Tibial nerve (tissue), 4 donors: Measurements from ENCODE around the gene TMEM8B. TPM values are rescaled to one million over a fixed set of nuclear protein-coding genes. Genes with fewer than 3 reads are reported as not detected.
A peak's percentile ranks its signal among the peaks of the same experiment; 100 is the strongest.

Source experiments
- DNase-seq, 2 donors: peaks; one replicate each; pipeline ENCODE4 v3.0.0-alpha.2; 2019; ENCODE audit warnings: low spot score in 2 of 2
- H3K27ac ChIP-seq, 4 donors: fragments of 200-600 bp; sonication (generic) in 3 of 4; one replicate each; pipeline ENCODE4 v1.5.1; 2017 to 2019; ENCODE audit warnings: mild to moderate bottlenecking in 1 of 4
- H3K27me3 ChIP-seq, 2 donors: fragments of 200-600 bp; sonication (generic) in 1 of 2; one replicate each; pipeline versions ENCODE4 v1.5.1 to v1.6.0; 2017 to 2019
- H3K36me3 ChIP-seq, 3 donors: fragments of 200-600 bp; sonication (generic); one replicate each; pipeline ENCODE4 v1.5.1; 2018 to 2019
- H3K4me1 ChIP-seq, 4 donors: fragments of 200-600 bp; sonication (generic) in 3 of 4; one replicate each; pipeline ENCODE4 v1.5.1; 2017 to 2019
- H3K4me3 ChIP-seq, 4 donors: fragments of 200-600 bp; sonication (generic) in 3 of 4; one replicate each; pipeline ENCODE4 v1.5.1; 2017 to 2019; ENCODE audit warnings: mild to moderate bottlenecking in 1 of 4, moderate library complexity in 1 of 4
- H3K9me3 ChIP-seq, 4 donors: fragments of 200-600 bp; sonication (generic) in 3 of 4; one replicate each; pipeline ENCODE4 v1.5.1; 2017 to 2019
- EP300 ChIP-seq, 2 donors: sonication (generic); formaldehyde crosslinking; IDR thresholded peaks; one replicate each; pipeline ENCODE4 v1.6.1; 2017; ENCODE audit warnings: antibody characterized with exemption in 2 of 2, mild to moderate bottlenecking in 1 of 2
- POLR2A ChIP-seq, 2 donors: fragments of 450-650 bp; IDR thresholded peaks; one replicate each; pipeline ENCODE4 v1.6.1; 2017; ENCODE audit warnings: antibody characterized with exemption in 2 of 2, mild to moderate bottlenecking in 2 of 2, moderate library complexity in 2 of 2
- WGBS, 2 donors: methylation state at CpG; one replicate each; pipeline ENCODE4 v1.1.5; 2018; 5-methylcytosine and 5-hydroxymethylcytosine counted together
- total RNA-seq, 4 donors: library from RNA; depleted of rRNA; stranded (reverse); fragments of >200 nt; gene quantifications; one replicate each; pipeline ENCODE4 v1.1.0, GENCODE V29; 2016
- TF ChIP-seq, protein P1 (sequence below), 5 experiments: fragments of 200-600 bp in 3 of 5; fragments of 450-650 bp in 2 of 5; sonication (generic) in 3 of 5; IDR thresholded peaks; one replicate each; pipeline ENCODE4 v1.5.1; 2016 to 2019; ENCODE audit warnings: antibody characterized with exemption in 5 of 5, mild to moderate bottlenecking in 3 of 5, moderate library complexity in 2 of 5

The TMEM8B gene
- total RNA-seq, 4 donors from 2014 or later = 14.6 to 23.9 (median 20.1) TPM

DNA sequence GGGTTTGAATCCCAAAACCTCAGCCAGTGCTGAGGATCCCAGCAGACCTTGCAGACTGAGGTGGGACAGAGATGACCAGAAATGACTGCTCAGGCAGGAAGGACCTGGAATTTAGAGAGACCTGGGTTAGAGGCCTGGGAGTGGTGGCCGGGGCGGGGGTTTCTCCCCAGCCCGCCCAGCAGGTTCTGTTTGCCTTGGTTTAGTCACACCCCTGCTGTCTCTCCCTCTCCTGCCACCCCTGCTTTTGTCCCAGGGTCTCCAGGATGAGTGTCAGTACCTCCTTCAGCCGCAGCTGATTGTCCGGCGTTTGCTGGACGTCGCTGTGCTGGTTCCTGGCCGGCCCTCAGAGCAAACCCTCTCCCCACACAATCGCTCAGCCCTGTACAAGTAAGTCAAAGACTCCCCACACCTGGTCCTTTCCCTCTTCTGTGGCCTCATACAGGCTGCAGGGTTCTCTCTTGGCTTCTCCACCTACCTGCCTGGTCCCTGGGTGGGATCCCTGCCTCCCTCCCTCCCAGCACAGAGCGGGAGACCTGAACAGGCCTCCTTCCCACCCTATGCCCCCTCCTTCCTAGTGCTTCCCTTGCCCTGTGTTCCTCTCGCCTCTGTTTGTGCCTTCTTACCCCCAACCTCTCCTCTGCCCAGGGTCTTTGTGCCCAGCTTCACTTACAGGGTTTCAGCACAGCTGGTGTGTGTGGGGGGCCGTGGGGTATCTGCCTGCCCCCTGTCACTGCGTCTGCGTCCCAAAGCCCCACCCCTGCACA lies 12.0 kb downstream of the TMEM8B start:
- peaks cover 0 to 35% (median 15%) of the 10 kb centered on the region in 4 donors for H3K4me1 ChIP-seq
- H3K27ac ChIP-seq = no peak overlapping the region
- 89 to 90% methylated on average over 15 of the region's 15 CpGs for WGBS, 2 donors
- H3K36me3 ChIP-seq = peaks cover 0 to 17% (median 0%) of the 10 kb centered on the region in 3 donors
- H3K9me3 ChIP-seq = no peaks in the 10 kb centered on the region
- DNase-seq = no peak
- H3K27me3 ChIP-seq = no peaks in the 10 kb centered on the region
- no peak overlapping the region for H3K4me3 ChIP-seq
- TF ChIP-seq, protein P1, sequence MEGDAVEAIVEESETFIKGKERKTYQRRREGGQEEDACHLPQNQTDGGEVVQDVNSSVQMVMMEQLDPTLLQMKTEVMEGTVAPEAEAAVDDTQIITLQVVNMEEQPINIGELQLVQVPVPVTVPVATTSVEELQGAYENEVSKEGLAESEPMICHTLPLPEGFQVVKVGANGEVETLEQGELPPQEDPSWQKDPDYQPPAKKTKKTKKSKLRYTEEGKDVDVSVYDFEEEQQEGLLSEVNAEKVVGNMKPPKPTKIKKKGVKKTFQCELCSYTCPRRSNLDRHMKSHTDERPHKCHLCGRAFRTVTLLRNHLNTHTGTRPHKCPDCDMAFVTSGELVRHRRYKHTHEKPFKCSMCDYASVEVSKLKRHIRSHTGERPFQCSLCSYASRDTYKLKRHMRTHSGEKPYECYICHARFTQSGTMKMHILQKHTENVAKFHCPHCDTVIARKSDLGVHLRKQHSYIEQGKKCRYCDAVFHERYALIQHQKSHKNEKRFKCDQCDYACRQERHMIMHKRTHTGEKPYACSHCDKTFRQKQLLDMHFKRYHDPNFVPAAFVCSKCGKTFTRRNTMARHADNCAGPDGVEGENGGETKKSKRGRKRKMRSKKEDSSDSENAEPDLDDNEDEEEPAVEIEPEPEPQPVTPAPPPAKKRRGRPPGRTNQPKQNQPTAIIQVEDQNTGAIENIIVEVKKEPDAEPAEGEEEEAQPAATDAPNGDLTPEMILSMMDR (IDR thresholded peaks at IDR 0.05) = no peak
- TF ChIP-seq POLR2A (IDR thresholded peaks at IDR 0.05) (no peak), EP300 (IDR thresholded peaks at IDR 0.05) (no peak)

DNA sequence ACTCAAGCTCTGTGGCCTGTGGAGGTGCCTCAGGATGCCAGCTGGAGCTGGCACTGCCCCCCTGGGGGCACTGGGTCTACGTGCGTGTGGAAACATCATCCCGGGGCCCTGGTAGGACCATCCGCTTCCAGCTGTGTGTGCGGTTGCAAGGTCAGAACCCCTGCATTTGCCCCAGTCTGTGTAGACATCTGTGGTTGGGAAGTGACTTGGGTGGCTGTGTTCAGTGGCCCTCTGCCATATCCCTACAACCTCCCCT lies 12.5 kb downstream of the TMEM8B start:
- DNase-seq = no peak

DNA sequence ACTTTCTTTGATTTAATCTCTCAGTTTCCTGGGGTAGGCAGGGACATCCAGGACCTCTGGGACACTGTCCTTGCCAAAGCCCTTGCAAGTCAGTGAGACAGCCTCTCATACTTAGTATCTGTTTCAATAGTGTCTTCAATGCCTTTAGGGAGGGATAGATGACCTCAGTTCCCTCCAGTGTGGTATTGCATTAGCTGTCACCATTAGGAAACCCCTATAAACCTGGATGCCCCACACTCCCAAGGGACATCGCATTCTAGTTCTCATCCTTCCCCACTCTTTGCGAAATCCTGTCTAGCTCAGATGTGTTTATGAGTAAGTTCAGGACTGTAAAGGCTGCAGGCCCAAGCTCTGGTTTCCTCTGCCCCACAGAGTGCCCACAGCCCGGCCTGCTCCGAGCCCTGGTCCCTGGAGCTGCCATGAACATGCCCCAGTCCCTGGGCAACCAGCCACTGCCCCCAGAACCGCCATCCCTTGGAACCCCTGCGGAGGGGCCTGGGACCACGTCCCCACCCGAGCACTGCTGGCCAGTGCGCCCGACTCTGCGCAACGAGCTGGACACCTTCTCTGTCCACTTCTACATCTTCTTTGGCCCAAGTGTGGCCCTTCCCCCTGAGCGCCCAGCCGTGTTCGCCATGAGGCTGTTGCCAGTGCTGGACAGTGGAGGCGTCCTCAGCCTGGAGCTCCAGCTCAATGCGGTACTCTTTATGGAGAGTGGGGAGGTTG lies 13.2 kb downstream of the TMEM8B start:
- no peak for TF ChIP-seq POLR2A (IDR thresholded peaks at IDR 0.05)
- H3K4me1 ChIP-seq = peaks cover 0 to 39% (median 20%) of the 10 kb centered on the region in 4 donors
- WGBS, 2 donors = 92 to 97% methylated on average over 16 to 17 of the region's 17 CpGs
- no peak overlapping the region for H3K4me3 ChIP-seq
- H3K27ac ChIP-seq = no peak overlapping the region
- DNase-seq = no peak
- no peaks in the 10 kb centered on the region for H3K9me3 ChIP-seq
- no peaks in the 10 kb centered on the region for H3K27me3 ChIP-seq
- peaks cover 0 to 28% (median 0%) of the 10 kb centered on the region in 3 donors for H3K36me3 ChIP-seq

More for the DNA sequence above, 12.5 kb downstream of the TMEM8B start:
- Histone ChIP-seq H3K27me3 (no peaks in the 10 kb centered on the region), H3K4me3 (no peak overlapping the region), H3K27ac (no peak overlapping the region), H3K36me3 (peaks cover 0 to 22% (median 0%) of the 10 kb centered on the region in 3 donors), H3K9me3 (no peaks in the 10 kb centered on the region), H3K4me1 (peaks cover 0 to 39% (median 19%) of the 10 kb centered on the region in 4 donors)
- TF ChIP-seq EP300 (IDR thresholded peaks at IDR 0.05) (no peak), POLR2A (IDR thresholded peaks at IDR 0.05) (no peak)
- TF ChIP-seq, protein P1 (IDR thresholded peaks at IDR 0.05) = no peak
- WGBS, 2 donors = 66 to 79% methylated on average over 5 of the region's 5 CpGs

DNA sequence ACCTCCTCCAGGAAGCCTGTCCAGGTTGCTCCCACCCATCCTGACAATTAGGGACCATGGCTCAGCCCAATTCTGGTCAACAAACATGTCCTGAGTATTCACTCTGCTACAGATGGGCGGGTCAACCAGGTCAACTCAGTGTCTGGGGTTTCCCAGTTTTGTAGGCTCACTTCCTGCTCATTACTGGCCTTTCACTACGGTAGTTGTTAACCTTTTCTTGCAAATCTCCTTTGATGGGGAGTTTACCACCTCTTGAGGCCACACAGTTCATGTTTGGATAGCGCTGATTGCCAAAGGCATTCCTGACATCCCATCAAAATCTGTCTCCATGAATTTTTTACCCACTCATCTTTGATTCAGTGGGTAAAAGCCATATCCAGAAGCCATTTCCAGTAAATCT lies 13.8 kb downstream of the TMEM8B start:
- H3K36me3 ChIP-seq = peaks cover 0 to 35% (median 0%) of the 10 kb centered on the region in 3 donors
- H3K27me3 ChIP-seq = no peaks in the 10 kb centered on the region
- no peak for TF ChIP-seq EP300 (IDR thresholded peaks at IDR 0.05)
- TF ChIP-seq POLR2A (IDR thresholded peaks at IDR 0.05) = no peak
- TF ChIP-seq, protein P1 (IDR thresholded peaks at IDR 0.05) = no peak
- 72 to 82% methylated on average over 3 of the region's 3 CpGs for WGBS, 2 donors
- no peaks in the 10 kb centered on the region for H3K9me3 ChIP-seq
- H3K4me1 ChIP-seq = peaks cover 0 to 39% (median 20%) of the 10 kb centered on the region in 4 donors
- H3K4me3 ChIP-seq = no peak overlapping the region
- DNase-seq = no peak
- H3K27ac ChIP-seq = no peak overlapping the region

DNA sequence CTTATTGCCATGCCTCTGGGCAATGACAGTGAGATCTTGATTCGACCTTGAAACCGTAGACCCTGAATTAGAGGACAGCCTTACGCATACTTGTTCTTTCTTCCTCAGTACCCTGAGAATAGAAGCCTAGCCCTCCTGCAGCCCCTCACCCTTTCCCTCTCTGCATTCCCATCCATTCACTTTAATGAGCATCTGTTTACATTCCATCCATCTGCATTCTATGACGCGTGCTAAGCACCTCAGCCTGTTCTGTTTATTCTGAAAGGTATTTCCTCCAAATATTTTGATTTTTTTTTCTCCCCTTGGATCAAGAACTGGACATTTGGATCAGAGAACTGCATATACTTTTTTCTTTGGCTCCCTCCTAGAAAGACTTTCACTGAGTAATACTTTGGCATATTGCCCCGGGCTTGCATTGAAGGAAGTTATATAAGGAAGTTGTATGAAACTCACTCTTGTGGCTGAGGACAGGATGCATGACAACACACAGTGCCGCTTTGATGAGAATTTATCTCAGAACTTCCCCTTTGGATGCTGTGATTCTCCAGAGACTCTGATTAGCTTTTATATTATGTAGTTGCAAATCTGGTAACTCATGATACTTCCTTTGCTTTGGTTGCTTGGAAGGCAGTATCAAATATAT lies 15.7 kb downstream of the TMEM8B start:
- Histone ChIP-seq H3K36me3 (peaks cover 0 to 53% (median 0%) of the 10 kb centered on the region in 3 donors), H3K27ac (peak overlapping the region in 3 of 4 donors; percentile 29 to 53 (median 33)), H3K4me1 (peaks cover 0 to 42% (median 20%) of the 10 kb centered on the region in 4 donors), H3K27me3 (no peaks in the 10 kb centered on the region), H3K4me3 (no peak overlapping the region), H3K9me3 (no peaks in the 10 kb centered on the region)
- DNase-seq = peak in 1 of 2 donors; percentile 59
- TF ChIP-seq, protein P1 (IDR thresholded peaks at IDR 0.05) = no peak
- TF ChIP-seq POLR2A (IDR thresholded peaks at IDR 0.05) (no peak), EP300 (IDR thresholded peaks at IDR 0.05) (peak in 1 of 2 donors; percentile 69)
- 29 to 33% methylated on average over 7 of the region's 7 CpGs for WGBS, 2 donors
